ENCODE results near the gene FTO.

The FTO gene

DNA sequence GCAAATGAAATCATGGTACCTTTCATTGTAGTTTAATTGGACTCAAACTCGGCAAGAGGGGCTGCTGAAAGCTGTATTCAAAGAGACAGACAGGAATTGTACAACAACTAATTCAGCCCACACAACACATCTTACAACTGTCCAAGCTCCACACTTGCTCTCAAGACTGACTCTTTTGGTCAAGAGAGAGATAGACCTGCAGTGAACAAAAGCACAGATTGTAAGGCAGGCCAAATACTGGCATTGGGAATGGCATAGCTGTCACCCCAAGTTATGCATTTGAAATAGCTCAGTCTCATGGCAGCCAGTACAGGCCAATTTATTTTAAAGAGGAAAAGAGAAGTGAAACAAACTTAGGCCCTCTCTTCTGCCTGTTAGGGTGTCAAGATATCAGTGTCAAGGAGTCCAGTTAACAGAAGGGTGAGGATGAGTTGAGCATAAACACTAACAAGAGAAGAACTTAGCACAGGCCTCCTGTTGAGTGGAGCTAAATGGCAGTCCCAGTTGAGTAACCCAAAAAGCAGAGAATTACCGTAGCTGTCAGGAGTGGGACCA lies 366.9 kb downstream of the FTO start:
- Mint-ChIP-seq H3K27ac (no peak overlapping the region), H3K27me3 (no peaks in the 10 kb centered on the region), H3K9me3 (no peaks in the 10 kb centered on the region), H3K4me1 (peaks cover 7% of the 10 kb centered on the region), H3K4me3 (no peak overlapping the region), H3K36me3 (peaks cover 22% of the 10 kb centered on the region)
- peak; percentile 24 for ATAC-seq

DNA sequence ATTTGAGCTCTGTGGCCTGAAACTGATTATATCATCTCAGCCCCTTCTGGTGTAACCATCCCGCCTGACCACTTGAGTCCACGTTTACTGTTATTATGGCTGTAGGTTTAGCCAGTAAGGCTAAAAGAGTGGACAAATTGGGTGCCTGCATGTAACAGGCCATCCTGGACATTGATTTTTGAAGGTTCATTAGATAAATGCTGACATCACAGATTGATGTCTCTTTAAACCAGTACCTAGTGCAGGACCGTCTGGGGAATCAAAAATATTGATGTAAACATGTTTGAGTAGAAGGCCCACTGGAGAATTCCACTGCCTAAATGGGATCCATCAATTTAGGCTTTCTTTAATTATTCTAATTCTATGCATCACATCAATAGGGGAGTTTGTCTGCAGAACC lies 367.6 kb downstream of the FTO start:
- peaks cover 7% of the 10 kb centered on the region for H3K4me1 Mint-ChIP-seq
- ATAC-seq = no peak
- H3K27me3 Mint-ChIP-seq = no peaks in the 10 kb centered on the region
- H3K9me3 Mint-ChIP-seq = no peaks in the 10 kb centered on the region
- peaks cover 22% of the 10 kb centered on the region for H3K36me3 Mint-ChIP-seq
- no peak overlapping the region for H3K27ac Mint-ChIP-seq
- H3K4me3 Mint-ChIP-seq = no peak overlapping the region

DNA sequence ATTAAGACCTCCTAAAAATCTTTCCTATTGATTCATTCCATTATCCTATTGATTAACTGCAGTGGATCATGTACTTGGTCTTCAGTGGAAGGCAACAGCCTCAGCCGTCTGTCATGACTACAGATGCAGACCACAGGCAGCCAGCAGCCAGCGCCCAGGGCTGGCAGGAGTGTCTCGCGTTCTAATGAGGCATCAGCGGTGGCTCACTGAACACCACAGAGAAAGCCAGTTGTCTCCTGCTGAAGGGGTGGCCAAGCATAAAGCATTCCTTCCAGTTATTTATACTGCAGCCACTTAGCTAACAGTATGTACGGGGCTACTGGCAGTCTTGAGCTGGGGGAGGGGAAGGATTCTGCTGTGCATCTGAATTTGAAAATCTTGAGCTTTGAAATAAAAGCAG lies 368.3 kb downstream of the FTO start:
- Mint-ChIP-seq H3K27me3 (no peaks in the 10 kb centered on the region), H3K9me3 (no peaks in the 10 kb centered on the region), H3K27ac (no peak overlapping the region), H3K36me3 (peaks cover 22% of the 10 kb centered on the region), H3K4me1 (peaks cover 7% of the 10 kb centered on the region), H3K4me3 (no peak overlapping the region)
- ATAC-seq = no peak

DNA sequence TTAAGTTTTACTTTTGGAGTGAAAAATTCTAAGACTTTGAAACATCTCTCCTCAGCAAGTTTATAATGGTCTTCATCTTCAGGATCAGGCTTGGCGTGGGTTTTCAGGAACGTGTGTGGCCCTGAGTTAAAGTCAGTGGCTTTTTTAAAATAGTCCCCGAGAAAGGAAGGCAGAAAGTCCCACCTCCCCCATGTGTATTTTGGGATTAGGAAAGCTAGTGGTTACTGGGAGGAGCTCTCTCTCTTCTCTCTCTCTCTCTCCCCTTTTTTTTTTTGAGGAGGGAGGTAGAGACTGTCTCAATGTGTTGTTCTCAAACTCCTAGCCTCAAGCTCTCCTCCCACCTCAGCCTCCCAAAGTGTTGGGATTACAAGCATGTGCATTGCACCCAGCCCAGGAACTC lies 369.4 kb downstream of the FTO start:
- peaks cover 7% of the 10 kb centered on the region for H3K4me1 Mint-ChIP-seq
- no peak overlapping the region for H3K4me3 Mint-ChIP-seq
- no peak overlapping the region for H3K27ac Mint-ChIP-seq
- no peaks in the 10 kb centered on the region for H3K9me3 Mint-ChIP-seq
- ATAC-seq = no peak
- peaks cover 17% of the 10 kb centered on the region for H3K36me3 Mint-ChIP-seq
- H3K27me3 Mint-ChIP-seq = no peaks in the 10 kb centered on the region

DNA sequence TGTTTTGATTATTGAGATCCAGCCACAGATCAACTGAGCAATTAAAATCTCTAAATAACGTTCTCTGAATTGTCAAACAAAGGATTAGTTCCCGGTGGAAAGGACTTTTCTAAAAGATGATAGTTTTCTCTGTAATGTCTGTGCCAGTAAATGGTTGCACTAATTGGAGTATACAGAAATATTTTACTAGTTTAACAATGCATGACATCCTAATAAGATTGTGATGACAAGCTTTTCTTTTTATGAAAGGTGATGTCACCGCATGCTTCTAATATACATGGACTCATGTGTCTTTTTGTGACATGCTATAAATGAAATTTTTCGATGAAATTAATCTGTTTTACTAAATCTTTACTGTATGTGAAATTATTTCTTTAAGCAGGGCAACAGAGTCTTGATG lies 371.5 kb downstream of the FTO start:
- no peak overlapping the region for H3K27ac Mint-ChIP-seq
- H3K27me3 Mint-ChIP-seq = no peaks in the 10 kb centered on the region
- no peak overlapping the region for H3K4me3 Mint-ChIP-seq
- H3K36me3 Mint-ChIP-seq = peaks cover 17% of the 10 kb centered on the region
- no peaks in the 10 kb centered on the region for H3K9me3 Mint-ChIP-seq
- H3K4me1 Mint-ChIP-seq = peaks cover 7% of the 10 kb centered on the region
- ATAC-seq = no peak

DNA sequence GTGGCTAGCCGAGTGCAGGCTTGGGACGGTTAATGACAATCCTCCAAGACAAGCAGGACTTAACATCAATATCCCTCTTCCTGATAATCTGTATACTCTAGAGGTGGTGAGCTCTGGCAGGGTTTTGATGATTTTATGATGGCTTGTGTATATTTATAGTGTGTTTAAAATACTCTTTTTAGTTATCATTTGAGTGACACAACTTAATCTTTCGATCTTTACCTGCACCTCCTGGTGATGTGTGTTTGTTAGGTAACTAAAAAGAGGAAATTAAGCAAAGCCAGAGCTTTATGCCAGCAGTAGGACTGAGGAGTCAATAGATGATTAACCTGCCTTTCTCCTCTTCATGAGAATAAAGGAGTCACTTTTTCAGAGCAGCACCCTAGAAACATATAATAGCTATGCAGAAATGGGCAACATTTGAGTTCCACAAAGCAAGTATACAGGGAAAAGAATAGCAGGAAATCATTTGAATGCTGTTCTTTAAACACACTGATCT lies 372.1 kb downstream of the FTO start:
- no peaks in the 10 kb centered on the region for H3K27me3 Mint-ChIP-seq
- no peaks in the 10 kb centered on the region for H3K9me3 Mint-ChIP-seq
- no peak overlapping the region for H3K27ac Mint-ChIP-seq
- ATAC-seq = no peak
- peaks cover 2% of the 10 kb centered on the region for H3K4me1 Mint-ChIP-seq
- H3K36me3 Mint-ChIP-seq = peaks cover 12% of the 10 kb centered on the region
- no peak overlapping the region for H3K4me3 Mint-ChIP-seq

DNA sequence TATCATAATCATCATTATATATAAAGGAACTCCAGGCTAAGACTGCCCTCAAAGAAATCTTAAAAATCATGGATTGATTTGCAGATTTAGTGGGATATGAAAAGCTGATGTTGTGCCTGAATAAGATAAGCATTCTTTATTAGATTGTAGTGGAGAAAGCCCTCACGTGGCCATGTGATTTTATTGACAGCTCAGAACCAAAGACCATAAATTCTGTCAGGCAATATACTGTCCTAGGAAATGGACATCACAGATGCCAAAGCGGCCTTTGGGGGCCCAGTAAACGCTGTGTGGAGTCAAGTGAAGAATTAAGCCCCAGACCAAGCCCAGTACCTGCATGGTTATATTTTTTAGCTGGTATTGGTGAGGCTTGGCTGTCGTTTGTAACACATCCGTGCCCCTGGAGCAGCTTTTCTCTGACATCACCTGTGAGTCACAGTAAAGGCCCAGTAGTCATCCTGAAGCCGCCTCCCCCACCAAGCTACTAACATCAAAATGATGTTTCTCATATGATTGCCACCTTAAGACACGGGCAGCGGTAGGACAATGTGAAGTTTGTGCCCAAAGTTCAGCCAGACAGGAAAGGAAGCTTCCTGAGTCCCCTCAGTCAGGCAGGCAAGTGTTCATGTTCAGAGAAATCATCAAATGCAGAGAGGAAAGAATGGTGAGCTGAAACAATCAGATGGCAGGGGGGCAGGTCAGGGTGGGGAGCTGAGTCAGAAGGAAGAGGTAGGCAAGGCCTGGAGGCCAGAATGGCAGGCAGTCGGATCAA lies 373.3 kb downstream of the FTO start:
- H3K27ac Mint-ChIP-seq = no peak overlapping the region
- ATAC-seq = no peak

DNA sequence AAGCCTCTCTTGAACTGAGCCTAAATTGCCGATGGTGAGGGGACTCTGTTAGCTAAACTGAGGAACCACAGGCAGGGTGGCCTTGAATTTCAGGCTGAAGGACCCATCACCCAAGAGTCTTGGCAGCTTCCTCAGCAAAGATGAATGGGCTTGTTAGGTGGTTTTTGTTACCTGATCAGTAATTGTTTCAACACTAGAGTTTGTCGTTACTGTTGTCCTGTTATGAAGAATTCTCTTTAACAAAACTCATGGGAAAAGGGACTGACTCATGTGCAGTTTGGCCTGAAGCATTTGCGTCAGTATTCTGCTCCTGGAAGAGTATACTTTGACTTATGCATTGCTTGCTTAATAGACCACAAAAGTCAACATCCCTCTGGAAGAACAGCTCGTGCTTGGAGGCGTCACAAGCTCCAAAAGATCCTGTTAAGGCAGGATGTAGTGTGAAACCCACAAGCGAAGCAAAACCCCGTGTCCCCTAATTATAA lies 376.6 kb downstream of the FTO start:
- no peak for ATAC-seq
- Mint-ChIP-seq H3K9me3 (no peaks in the 10 kb centered on the region), H3K4me1 (no peaks in the 10 kb centered on the region), H3K4me3 (no peak overlapping the region), H3K27me3 (no peaks in the 10 kb centered on the region), H3K36me3 (peaks cover 19% of the 10 kb centered on the region), H3K27ac (no peak overlapping the region)

More for the DNA sequence above, 373.3 kb downstream of the FTO start:
- H3K4me1 Mint-ChIP-seq = no peaks in the 10 kb centered on the region
- H3K4me3 Mint-ChIP-seq = no peak overlapping the region
- H3K9me3 Mint-ChIP-seq = no peaks in the 10 kb centered on the region
- no peaks in the 10 kb centered on the region for H3K27me3 Mint-ChIP-seq
- H3K36me3 Mint-ChIP-seq = peaks cover 13% of the 10 kb centered on the region

DNA sequence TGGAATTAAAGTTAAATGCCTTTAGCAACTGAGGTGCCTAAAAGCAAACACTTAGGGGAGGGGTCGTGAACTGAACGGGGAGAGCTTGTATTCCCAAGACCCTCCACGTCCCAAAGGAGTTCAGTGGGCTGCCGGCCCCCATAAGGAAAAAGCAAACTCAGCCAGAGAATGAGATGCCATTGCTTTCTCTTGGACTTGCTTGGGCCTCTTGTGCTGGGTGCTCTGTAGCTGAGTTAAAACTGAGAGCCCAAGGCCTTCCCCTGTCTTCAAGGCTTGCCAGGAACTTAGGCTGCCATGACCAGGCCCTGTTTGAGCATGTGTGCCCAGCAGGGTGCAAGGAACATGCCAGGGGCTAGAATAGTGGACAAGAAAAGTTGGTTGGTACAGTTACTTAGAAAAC lies 382.8 kb downstream of the FTO start:
- Mint-ChIP-seq H3K4me1 (no peaks in the 10 kb centered on the region), H3K36me3 (peaks cover 44% of the 10 kb centered on the region), H3K9me3 (peaks cover 5% of the 10 kb centered on the region), H3K27me3 (no peaks in the 10 kb centered on the region), H3K27ac (no peak overlapping the region), H3K4me3 (no peak overlapping the region)
- ATAC-seq = no peak

DNA sequence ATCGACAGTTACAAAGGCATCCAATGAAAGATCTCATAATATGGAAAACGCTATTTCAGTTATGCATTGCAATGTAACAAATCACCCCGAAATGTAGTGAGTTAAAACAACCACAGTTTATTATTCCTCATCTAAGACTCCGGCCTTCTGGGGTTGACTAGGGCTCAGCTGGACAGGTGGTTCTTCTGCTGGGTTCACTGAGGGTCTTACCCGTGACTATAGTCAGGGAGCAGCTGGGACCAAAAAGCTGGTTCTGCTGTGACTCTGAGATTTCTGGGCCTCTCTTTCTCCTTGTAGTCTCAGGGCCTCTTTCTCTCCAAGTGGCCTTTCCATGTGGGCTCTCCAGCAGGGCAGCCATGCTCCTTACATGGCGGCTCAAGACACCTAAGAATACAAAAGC lies 386.6 kb downstream of the FTO start:
- H3K36me3 Mint-ChIP-seq = peaks cover 53% of the 10 kb centered on the region
- ATAC-seq = no peak
- H3K27me3 Mint-ChIP-seq = no peaks in the 10 kb centered on the region

DNA sequence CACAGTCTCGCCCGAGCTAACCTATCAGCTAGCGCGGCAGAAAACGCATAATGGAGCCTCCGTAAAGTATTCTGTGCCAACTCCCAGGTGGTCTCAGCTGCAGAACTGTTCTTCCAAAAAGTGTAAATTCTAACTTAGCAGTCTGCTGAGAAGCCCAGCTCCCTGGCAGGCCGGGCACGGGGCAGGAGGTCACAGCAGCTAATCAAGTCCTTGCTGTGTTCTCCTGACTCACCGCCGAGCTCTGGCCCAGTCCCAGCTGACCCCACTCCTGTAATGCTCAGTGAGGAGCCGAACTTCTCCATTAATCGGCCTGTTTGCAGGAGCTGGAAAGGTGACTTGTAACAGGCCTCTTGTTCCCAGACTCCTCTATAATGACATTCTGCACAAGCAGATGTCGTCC lies 389.3 kb downstream of the FTO start:
- H3K36me3 Mint-ChIP-seq = peaks cover 60% of the 10 kb centered on the region
- no peak overlapping the region for H3K27ac Mint-ChIP-seq
- no peak overlapping the region for H3K4me3 Mint-ChIP-seq
- H3K9me3 Mint-ChIP-seq = peaks cover 10% of the 10 kb centered on the region
- H3K4me1 Mint-ChIP-seq = no peaks in the 10 kb centered on the region
- ATAC-seq = no peak
- no peaks in the 10 kb centered on the region for H3K27me3 Mint-ChIP-seq

More for the DNA sequence above, 386.6 kb downstream of the FTO start:
- Mint-ChIP-seq H3K27ac (no peak overlapping the region), H3K4me1 (no peaks in the 10 kb centered on the region), H3K9me3 (peaks cover 10% of the 10 kb centered on the region), H3K4me3 (no peak overlapping the region)

DNA sequence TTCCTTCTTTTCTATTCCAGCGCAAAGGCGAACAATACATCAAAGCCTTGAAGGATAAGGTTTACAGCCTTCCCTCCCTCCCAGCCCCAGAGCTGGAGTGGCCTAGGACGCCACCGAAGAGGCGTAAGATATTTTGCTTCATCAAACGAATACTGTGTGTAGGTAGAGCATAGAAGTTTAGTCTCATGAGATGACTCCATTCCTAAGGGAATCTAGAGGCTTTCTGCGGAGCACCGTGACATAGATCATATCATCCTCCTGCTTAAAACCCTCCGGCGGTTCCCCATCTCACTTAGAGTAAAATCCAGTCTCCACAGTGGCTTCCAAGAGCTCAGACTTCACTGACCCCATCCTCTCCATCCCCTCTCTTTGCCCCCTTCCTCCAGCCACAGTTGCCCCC lies 390.7 kb downstream of the FTO start:
- Mint-ChIP-seq H3K27me3 (no peaks in the 10 kb centered on the region), H3K4me3 (no peak overlapping the region), H3K9me3 (peaks cover 4% of the 10 kb centered on the region), H3K4me1 (no peaks in the 10 kb centered on the region), H3K36me3 (peaks cover 53% of the 10 kb centered on the region), H3K27ac (no peak overlapping the region)
- ATAC-seq = no peak

DNA sequence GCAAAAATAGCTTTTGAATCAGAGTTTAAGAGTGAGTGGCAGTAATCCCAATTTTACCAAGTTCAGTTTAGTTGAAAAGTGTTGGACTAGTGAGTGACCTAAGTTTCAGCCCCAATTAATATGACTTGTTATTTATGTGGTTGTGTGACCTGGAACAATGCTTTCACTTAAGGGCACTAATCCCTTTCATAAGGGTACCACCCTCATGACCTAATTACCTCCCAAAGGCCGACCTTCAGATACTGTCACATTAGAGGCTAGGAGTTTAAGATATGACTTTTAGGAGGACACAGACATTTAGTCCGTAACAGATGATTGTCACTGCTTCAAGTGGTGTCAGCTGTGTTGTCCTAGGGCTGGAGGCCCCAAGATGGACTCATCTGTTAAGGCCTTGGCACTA lies 392.7 kb downstream of the FTO start:
- H3K36me3 Mint-ChIP-seq = peaks cover 51% of the 10 kb centered on the region
- no peak overlapping the region for H3K27ac Mint-ChIP-seq
- no peak for ATAC-seq
- H3K4me1 Mint-ChIP-seq = no peaks in the 10 kb centered on the region
- H3K4me3 Mint-ChIP-seq = no peak overlapping the region
- H3K9me3 Mint-ChIP-seq = peaks cover 4% of the 10 kb centered on the region
- no peaks in the 10 kb centered on the region for H3K27me3 Mint-ChIP-seq

DNA sequence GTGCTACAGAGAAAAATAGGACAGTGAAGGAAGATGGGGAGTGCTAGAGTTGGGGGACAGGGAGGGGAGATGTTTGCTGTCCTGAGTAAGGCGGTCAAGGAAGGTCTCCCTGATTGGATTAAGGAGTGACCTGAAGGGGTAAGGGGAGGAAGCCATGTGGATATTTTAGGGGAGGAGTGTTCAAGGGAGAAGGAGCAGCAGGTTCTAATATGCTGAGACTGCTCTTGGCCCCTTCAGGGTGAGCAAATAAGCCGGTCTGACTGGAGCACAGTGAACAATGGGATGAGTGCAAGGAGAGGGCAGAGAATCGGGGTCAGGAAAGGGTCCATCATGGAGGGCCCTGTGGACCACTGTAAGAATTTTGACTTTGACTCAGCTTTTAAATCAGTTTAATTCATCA lies 393.8 kb downstream of the FTO start:
- H3K36me3 Mint-ChIP-seq = peaks cover 49% of the 10 kb centered on the region
- H3K27ac Mint-ChIP-seq = no peak overlapping the region
- ATAC-seq = no peak
- no peaks in the 10 kb centered on the region for H3K4me1 Mint-ChIP-seq
- H3K4me3 Mint-ChIP-seq = no peak overlapping the region
- H3K9me3 Mint-ChIP-seq = peaks cover 4% of the 10 kb centered on the region
- H3K27me3 Mint-ChIP-seq = no peaks in the 10 kb centered on the region

DNA sequence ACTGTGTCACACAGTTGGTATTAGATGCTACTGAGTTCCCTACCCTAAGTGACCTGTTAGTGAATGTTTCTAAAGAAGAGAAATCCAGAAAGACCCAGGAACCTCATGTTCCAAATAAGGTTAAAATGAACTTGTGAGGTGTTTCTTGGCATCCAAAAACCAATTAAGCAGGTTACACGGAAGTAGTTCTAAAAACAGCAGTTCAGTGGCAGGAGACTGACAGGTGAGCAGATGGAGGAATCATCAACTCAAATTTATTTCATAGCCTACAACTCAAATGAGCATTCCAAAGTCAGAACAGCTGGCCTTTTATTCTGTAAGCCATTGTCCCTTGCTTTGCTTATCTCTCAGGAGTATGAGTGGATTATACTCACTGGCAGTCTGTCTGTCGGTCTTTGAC lies 394.3 kb downstream of the FTO start:
- no peak for ATAC-seq
- H3K36me3 Mint-ChIP-seq = peaks cover 49% of the 10 kb centered on the region
- H3K4me3 Mint-ChIP-seq = no peak overlapping the region
- no peaks in the 10 kb centered on the region for H3K27me3 Mint-ChIP-seq
- H3K27ac Mint-ChIP-seq = no peak overlapping the region
- peaks cover 4% of the 10 kb centered on the region for H3K9me3 Mint-ChIP-seq
- H3K4me1 Mint-ChIP-seq = no peaks in the 10 kb centered on the region

DNA sequence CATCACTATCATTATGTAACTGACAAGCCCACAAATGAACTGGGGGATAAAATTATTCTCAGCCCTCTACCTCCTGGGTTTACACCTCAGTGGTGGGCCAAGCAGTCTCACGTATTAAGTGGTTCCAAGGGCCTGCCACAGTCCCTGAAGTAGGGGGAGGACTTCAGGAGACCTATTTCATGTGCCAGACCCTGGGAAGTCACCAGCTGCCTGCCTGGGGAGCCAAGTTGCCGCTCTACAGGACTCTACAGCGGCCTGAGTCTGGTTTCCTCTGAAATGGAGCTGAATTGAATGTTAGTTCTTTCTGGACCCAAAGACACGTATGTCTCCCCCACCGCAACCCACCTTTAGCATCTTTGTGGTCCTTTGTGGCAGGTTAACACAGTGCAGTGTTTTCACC lies 395.7 kb downstream of the FTO start:
- H3K27me3 Mint-ChIP-seq = no peaks in the 10 kb centered on the region
- peaks cover 41% of the 10 kb centered on the region for H3K36me3 Mint-ChIP-seq
- no peak overlapping the region for H3K27ac Mint-ChIP-seq
- no peak for ATAC-seq
- no peak overlapping the region for H3K4me3 Mint-ChIP-seq
- H3K4me1 Mint-ChIP-seq = no peaks in the 10 kb centered on the region
- H3K9me3 Mint-ChIP-seq = peaks cover 4% of the 10 kb centered on the region

Measured in stimulated activated memory B cell treated with anti-CD40 and anti-IgM and Interleukin-4, amounts not matched to agents 10 μg/mL and 1 μg/mL and 100 μg/mL, for 72 hours (primary cell).